ENCODE data around the gene METAP1D. TPM values are rescaled to one million over a fixed set of nuclear protein-coding genes. Genes with fewer than 3 reads are reported as not detected.
"Not testable (repeated sequence)": the region's sequence is repeated elsewhere in the genome, so short reads cannot be mapped to it uniquely, and the experiment has no call there.

Gene METAP1D
- total RNA-seq, 1 donor from 2014 or later: 6.3 TPM

DNA sequence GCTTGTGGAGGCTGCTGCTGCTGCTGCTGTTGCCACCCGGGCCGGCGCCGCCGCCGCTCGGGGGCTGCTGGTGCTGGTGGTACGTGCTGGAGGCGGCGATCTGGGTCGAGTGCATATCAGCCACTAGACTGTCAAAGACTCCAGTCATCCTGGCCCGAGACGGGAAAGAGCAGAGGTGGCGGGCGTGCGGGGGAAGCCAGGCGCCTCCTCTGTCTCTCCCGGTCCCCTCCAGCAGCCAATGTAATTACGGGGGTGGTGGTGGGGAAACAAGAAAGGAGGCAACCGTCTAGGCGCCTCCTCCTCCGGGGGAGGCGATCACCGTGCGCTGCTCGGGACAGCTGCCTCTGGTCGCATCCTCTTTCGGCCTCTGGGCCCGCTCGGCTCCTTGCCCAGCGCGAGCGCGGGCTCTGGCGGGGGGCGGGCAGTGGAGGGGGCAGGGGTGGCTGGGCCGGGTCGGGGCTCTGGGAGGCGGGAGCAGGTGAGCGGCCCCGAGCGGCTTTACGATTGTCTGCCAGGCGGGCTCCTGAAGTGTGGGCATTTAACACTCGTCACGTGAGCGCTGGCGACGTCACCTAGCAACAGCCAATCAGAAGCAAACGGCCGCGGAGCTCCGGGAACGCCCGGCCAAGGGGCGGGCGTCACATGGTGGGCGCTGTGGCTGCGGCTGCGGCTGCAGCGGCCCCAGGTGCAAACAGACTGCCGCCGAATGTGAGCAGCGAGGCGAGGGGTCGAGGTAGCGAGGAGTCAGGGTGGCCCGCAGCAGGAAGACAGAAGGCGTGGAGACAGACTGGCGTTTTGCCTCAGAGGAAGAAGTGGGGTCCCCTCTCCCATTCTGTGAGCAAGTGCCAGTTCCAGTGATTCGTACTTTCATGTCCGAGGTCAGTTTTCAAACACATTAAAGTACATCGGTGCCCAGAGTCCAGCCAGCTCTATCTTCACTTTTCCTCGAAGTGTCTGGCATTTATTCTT, 102.9 kb downstream of the METAP1D start, which contains the start of gene DLX2:
DLX2 (minus strand) TSS at position 510 of the 969 bp plus-strand sequence; CDS start at position 148, 362 bp downstream.
- DNase-seq (ENCODE audit: low spot score): peak; percentile 88

DNA sequence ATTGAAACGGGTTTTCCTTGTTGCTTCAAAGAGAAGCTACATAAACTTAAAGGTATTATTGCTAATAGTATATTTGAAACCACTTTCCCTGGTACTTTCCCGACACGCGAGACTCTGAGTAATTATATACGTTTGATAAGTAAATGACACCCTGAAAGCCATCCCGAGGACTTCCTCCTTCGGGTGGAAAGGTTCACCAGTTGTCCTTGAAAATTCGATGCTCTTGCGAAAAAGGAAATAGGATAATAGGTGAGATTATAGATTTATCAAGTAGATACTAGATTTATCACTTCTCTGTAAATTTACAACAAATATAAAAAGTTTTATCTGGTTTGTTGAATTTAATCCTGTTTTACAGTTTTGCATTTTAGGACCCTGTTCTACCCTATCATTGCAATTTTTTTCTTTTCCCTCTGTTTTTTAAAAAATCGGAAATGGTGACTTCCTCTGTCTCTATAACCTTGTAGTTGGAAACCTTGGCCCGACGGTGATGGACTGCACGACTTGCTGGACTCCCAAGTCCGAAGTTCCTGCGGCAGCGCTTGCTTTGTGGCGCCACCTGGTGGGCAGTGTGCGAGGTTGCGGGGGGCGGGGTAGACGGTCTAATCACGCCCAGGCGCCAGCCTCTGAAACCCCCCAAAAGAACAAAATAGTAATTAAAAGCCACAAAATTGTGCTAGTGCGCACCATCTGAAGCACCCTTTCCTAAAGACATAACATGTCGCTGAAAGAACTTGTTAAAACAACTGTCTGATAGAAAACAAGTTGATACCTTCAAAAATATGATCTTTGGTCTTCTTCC, 103.9 kb downstream of the METAP1D start:
- DNase-seq (ENCODE audit: low spot score): peak; percentile 86

DNA sequence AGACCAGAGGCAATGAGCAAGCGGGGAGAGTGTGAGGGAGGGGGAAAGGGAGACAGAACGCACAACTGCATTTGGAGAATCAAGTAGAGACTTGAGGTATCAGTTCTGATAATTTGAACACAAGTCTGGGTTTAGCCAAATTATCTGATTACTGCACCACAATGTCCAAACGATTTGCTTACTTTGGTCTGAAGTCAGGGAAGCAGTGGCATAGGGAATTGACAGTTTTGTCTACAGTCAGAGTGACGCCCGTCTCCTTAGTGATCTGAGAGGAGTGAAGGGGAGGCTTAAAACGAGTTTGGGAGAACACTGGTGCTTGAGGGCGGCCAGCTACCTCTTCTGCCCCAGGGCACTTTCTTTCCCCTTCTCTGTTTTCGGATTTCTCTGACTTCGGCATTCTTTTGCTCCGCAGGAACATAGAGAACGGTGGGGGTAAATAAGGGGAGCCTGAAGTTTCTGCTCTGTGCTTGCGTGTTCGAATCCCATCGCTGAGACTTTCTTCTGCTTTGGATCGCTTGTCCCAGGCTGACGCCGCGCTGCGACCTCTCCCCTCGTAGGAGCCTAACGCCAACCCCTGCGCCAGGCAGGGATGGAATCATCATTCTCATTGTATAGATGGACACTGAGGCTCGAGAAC, 105.8 kb downstream of the METAP1D start:
- no peak for DNase-seq (ENCODE audit: low spot score)

DNA sequence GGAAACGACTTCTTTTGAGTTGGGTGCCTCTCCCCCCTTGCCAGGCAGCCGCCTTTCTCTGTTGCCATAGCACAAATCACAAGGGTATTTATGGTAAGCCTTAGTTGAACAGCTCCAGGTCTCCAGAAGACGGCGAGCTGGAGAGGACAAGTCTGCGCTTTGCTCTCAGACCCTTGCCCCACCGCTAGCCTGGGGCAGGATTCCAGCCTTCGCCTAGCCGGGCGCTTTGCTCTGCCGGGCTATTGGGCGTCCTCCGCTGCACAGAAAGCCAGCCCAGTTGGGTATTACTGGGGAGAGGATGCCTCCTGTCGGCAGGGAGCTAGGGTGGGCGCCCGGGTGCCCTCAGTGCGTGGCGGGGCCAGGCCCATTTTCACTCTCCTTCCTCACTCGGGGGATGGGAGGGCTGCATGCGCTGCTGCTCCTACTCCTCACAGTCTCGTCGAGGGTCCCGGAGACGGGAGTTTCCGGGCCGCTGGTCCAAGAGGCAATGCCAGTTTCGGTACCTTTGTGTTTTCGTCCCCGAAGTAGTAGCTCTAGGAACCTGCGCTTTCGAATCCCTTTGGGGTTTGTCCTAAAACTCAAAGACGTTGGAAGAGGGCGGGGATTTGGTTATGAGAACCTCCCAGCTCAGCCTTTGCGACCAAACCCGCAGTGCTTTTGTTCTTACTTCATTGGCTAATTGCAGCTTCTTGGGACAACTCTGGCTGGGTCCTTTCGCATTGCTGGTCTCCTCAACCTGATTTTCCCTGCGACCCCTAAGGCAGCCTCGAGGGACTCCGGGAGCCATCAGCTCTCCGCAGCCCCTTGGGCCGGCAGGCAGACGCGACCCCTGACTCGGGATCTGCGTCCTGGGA, 106.6 kb downstream of the METAP1D start:
- DNase-seq (ENCODE audit: low spot score): no peak

DNA sequence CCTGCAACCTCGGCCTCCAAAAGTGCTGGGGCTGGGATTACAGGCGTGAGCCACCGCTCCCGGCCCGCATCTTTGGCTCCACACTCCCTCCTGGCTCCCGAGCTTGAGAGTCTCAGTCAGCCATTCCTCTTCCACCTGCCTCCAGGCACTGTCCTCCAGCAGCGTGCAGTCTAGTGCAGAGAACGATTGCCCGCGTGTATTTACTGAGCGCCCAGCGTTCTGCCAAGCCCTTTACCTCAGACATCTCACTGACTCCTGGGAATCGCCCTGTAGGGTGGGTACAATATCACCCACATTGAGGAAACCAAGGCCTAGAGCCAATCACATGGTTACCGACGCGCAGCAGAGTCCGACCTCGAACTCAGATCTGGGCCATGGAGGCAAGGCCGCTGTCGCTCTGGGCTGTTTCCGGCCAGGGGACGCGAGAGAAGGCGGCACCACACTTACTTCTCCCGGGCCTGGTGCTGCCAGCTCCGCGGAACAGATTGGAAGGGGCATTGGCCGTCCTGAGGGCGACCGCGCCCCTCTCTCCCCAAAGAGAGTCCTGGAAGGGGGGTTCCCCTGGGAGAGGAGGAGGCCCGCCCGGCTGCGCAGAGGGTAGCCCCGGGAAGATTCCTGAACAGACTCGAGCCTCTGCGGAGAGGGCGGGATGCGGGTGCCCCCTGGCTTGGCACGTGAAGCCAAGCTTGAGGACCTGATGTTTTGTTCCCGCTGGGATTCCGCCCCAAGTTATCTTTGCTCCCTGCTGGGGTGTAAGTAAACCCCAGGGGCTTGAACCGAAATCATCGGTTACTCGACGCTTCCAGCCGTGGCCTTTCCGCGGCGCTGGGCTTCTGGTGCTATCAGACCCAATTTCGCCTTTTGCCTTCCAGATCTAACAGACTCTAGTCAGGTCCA, 108.2 kb downstream of the METAP1D start:
- DNase-seq (ENCODE audit: low spot score): no peak

DNA sequence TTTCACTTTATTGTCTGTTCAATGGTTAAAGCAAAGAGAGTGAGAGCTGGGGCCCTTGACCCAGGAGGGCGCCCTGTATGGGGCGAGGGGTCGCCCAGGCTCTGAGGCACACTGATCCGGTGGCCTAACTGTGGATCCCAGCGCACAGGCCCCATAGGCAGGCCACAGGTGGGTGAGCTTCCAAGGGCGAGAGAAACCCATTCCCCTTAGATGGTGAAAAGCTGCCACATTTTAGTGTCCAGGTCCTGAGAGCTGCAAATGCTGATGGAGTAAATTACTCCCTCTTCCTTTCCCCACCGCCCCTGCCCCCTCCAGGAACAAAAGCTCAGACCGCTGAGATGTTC, 108.8 kb downstream of the METAP1D start:
- no peak for DNase-seq (ENCODE audit: low spot score)

DNA sequence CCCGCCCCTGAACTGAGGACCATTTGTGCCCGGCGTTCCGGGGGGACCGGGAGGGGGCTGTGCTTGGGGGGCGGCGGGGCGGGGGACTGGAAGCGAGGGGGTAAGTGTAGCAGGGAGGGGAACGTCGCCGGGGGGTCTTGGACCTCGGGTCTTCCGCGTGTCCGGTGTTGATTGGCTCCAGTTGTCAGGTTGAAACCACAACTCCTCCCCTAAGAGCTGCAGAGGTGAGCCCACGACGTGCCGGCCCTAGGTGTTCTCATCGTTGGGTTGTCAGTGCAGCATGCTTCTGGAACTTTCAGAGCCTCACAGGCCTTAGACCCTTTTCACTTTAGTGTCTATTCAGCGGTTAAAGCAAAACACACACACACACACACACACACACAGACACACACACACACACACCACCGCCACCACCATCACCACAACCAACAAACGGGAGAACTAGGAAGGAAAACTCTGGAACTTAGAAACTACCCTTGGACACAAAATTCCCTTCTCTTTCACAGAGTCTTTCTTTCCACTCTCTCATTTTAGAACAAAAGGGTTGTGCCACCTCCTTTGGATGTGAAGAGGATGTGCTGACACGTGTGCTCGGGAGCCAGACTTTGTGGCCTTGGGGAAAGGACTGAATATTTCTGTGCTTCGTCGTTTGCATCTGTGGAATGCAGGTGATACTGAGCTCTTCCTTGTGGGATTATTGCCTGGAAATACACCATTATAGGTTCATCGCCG, 109.7 kb downstream of the METAP1D start:
- DNase-seq (ENCODE audit: low spot score): no peak

DNA sequence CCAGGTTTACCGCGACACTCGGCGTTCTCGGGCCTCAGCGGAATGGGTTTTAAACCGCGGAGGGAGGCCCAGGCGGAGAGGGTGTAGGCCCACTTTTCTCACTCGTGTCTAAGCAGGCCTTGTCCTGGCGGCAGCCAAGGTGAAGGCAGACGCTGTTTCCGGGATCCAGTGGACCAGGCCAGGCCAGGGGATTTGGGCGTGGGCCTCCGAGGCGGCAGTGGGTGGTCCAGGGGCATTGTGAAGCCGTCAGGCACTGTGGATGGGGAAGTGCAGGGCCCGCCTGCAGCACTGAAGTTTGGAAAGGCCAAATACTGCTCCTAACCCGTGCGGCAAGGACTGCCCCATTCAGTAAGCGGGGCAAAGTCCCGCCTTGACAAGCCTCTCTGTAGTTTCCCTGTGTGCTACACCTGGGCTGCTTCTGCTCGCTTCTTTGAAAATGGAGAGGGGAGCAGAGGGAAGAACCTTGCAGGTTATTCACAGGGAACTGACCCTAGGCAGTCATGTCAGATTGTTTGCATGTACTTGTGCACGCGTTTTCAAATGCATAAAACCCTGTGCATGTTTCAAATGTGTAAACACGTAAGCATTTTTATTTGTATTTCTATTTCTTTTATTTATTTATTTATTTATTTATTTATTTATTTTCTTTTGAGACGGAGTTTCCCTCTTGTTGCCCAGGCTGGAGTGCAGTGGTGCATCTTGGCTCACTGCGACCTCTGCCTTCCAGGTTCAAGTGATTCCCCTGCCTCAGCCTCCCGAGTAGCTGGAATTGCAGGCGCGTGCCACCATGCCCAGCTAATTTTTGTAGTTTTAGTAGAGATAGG, 110.4 kb downstream of the METAP1D start:
- DNase-seq (ENCODE audit: low spot score): no peak

DNA sequence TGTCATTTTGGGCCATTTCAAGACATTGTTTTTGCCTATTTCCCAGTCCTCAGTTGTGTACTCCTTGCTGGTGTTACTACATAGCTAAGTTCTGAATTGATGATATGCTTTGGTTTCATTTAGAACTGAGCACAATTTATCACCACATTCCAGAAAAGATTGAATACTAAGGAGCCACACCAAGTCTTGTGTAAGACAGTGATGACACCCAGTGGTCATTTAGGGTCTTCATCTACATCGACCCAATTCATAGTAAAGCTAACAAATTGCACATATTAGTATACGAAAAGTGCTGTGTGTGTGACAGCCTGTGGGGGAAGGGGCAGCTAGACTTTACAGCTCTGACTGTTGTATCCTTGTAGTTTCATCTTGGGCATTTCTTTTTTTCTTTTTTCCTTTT, 113.9 kb downstream of the METAP1D start:
- peak; percentile 17 for DNase-seq (ENCODE audit: low spot score)

DNA sequence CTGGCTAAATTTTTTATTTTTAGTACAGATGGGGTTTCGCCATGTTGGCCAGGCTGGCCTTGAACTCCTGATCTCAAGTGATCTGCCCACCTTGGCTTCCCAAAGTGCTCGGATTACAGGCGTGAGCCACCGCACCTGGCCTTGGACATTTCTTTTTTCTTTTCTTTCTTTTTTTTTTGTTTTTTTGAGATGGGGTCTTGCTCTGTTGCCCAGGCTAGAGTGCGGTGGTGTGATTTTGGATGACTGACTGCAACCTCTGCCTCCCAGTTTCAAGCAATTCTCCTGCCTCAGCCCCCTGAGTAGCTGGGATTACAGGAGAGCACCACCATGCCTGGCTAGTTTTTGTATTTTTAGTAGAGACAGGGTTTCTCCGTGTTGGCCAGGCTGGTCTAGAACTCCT, 114.4 kb downstream of the METAP1D start:
- DNase-seq (ENCODE audit: low spot score): not testable (repeated sequence)

DNA sequence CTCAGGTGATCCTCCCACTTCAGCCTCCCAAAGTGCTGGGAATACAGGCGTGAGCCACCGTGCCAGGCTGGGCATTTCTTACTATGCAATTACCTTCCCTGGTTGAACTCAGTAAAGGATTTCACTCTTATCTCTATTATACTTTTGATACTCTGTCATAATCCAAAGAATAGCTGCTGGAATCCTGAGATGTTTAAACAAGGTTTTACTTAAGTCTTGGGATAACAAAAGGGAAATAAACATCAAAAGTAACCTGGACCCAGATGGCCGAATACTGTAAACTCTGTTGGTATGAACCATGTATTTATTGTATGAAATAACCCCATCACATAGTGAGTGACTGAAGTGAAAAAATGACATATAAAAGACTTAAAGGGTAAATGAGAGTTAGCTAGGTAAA, 114.8 kb downstream of the METAP1D start:
- no peak for DNase-seq (ENCODE audit: low spot score)

DNA sequence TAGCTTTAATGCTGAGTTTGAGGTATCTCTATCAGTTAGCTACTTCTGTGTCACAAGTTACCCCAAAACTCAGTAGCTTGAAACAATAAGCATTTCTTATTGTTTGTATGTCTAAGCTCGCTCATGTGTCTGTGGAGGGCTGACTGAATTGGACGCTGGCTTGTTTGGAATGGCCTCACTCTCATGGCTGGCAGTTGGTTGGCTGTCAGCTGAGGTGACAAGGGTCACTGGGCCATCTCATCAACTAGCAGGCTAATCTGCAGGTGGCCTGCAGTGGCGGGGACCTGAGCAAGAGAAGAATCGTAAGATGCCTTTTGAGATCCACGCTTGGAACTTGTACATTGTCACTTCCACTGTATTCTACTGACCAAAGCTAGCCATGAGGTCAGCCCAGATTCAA, 116.4 kb downstream of the METAP1D start:
- DNase-seq (ENCODE audit: low spot score): no peak

DNA sequence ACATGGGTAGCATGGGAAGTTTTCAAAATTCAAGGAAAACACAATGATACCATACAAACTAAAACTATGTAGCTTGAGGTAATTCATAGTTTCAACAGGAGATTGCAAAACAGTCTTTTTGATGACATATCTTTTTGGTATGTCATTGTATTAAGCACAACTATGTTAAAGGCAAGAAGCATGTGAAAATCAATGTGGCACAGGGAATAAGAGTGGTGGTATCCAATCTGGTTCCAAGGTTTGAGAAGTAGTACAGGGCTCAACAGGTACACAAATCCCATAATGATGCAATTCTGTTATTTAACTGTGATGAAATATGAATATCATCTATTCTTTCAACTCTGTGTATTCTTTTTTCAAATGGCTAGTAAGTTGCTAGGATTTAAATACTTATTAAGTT, 119.3 kb downstream of the METAP1D start:
- no peak for DNase-seq (ENCODE audit: low spot score)

DNA sequence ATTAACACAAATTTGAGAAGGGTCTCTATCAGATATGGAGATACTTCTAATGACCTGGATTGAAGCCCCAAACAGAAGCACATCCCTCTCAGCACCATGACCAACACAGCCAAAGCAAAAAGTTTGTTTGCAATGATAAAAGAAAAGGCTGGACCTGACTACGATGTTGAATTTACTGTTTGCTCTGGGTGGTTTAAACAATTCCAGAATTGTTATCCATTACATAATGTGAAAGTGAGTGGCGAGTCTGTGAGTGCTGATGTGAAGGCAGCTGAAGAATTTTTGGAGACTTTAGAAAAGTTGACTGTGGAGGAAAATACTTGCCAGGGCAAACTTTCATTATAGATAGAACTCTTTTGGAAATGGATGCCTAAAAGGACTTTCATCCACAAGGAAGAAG, 120.4 kb downstream of the METAP1D start:
- no peak for DNase-seq (ENCODE audit: low spot score)

DNA sequence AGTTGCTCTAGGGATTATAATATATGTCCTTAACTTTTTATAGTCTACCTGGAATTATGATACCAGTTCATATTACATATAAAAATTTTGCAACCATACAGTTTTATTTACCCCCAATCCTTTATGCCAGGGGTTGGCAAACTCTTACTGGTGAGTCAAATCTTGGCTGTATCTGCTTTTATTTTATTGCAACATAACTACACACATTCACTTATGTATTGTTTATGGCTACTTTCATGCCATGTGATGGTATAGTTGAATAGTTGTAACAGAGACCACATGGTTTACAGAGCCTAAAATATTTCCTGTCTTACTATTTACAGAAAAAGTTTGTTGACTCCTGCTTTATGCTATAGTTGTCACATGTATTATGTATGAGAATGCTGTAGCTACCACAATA, 128.7 kb downstream of the METAP1D start:
- DNase-seq (ENCODE audit: low spot score): no peak

DNA sequence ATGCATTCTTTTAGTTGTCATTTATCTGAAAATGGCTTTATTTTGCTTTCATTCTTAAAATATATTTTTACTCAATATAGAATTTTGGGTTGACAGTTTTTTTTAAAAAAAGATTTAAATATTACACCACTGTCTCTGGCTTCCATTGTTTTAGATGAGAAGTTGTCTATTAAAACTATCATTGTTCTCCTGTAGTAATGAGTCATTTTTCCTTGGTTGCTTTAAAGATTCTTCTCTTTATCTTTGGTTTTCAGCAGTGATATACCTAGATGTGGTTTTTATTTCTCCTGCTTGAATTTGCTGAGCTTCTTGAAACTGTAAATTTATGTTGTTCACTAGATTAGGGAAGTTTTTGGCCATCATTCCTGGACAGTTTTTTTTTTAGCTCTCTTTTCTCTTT, 129.7 kb downstream of the METAP1D start:
- no peak for DNase-seq (ENCODE audit: low spot score)

Measured in umbilical cord (tissue), 2 donors.